GM19324 (cell line): Measurements from ENCODE around the gene TJP3.

Experiments used
- ATAC-seq: cut with Tn5 transposase; IDR thresholded peaks from one replicate; pipeline ENCODE4 v1.9.1; 2021; ENCODE audit warnings: mild to moderate bottlenecking, moderate library complexity; ENCODE audit not compliant: unreplicated experiment, low FRiP score

The TJP3 gene

DNA sequence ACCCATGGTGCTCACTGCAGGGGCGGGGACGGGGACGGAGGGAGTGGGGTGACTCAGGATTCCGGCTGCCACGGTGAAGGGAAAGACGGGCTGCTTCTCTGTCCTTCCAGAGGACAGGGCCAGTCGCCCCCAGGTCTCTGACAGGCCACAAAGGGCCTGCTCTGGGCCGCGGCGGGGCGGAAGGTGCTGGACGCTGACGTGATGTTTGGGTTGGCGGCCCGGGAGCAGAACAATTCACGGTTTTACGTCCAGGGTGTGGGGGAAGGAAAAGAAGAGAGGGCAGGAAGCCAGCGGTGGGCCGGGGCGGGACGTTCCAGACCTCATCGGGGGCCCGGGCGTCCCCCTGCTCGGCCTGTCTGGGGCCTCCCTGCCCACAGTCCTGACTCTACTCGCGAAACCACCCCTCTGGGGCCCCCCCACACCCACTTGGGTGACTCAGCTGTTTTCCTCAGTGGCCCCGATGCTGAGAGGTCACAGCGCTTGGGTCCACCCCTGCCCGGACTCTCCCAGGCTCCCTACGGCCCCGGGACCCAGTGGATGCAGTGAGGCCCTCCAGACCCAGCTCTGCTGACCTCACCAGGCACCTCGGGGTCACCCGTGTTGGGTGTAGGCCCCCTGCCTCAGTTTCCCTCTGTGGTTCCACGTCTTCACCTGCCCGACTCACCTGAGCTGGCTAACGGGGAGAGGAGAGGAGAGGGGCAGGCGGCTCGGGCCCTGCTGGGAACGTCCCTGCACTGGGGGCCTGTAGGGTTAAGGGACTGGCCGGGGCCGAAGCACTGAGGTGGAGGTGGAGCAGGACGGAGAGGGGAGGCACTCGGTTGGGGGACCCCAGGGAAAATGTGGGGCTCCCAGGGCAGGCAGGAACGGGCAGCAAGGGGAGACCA is 37.1 kb upstream of the TJP3 start:
- no peak for ATAC-seq

DNA sequence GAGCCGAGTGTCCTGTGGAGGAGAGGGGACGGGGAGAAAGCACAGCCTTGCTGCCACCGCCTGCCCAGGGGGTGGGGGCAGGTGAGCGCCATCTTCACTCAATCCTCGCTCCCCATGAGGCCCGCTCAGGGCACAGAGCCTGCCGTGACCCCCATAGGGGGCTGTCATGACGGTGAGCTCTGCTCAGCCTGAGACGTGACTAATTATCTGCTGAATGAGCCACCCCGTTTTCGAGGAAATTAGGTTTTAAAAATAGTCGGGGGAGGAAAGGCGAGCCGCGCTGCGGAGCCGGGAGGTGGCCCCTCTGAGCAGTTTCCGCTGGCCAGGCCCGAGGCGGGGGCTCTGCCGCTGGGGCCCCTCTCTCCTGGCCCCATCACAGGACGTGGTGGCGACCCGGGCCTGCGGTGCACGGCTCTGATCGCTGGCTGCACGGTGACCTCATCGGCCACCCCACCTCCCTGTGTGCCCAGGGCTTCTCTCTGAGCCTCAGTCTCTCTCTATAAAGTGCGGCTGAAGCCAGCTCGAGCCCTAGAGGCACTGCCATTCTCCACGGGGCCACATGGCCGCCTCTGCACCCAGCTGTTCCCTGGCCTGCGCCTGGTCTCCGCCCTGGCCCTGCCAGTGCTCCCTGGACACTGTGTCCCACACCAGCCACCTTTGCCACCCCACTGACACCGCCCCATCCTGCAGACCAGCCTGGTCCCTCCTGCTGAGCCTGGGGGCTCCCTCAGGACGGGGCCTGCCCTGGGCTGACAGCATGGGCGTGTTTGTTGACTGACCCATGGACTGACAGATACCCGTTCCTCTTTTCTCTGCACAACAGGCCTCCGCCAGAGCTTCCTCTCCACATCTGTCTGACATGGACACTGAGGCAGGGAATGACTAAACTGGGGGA is 36.3 kb upstream of the TJP3 start:
- ATAC-seq: no peak

DNA sequence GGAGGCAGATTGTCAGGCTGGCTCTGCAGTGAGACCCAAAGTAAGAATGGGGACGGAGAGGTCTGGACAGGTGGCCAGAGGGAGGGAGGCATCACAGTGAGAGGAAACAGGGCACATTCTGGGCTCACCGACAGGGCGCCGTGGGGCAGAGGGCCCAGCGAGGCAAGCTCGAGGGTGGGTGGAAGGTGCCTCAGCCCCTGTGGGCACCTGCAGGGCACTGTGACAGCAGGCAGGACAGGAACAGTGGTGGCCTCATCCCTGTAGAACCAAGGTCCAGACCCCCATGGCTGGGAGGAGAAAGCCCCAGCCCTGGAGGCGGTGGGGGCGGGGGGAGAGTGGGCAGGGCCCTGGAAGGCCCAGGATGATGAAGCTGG is 35.6 kb upstream of the TJP3 start:
- no peak for ATAC-seq

DNA sequence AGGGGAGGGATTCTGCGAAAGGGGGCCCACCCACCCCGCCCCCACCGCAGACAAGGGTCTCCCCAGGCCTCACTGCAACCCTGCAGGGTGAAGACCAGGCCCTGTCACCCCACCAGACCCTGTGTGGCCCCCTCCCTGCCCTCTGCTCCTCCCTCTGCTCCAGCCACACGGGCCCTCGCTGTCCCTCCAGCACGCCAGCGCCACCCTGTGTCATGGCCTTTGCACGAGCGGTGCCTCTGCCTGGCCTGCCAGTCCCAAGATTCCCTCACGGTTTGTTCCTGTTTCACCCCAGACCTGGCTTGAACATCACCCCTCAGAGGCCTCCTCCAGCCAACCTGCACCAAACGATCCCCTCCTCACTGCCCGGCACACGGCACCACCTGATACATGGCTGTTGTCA is 35.2 kb upstream of the TJP3 start:
- no peak for ATAC-seq

- no peak for ATAC-seq
Observed at GRCh38 chr19:3673506-3674439, 34.4 kb upstream of the TJP3 start.

DNA sequence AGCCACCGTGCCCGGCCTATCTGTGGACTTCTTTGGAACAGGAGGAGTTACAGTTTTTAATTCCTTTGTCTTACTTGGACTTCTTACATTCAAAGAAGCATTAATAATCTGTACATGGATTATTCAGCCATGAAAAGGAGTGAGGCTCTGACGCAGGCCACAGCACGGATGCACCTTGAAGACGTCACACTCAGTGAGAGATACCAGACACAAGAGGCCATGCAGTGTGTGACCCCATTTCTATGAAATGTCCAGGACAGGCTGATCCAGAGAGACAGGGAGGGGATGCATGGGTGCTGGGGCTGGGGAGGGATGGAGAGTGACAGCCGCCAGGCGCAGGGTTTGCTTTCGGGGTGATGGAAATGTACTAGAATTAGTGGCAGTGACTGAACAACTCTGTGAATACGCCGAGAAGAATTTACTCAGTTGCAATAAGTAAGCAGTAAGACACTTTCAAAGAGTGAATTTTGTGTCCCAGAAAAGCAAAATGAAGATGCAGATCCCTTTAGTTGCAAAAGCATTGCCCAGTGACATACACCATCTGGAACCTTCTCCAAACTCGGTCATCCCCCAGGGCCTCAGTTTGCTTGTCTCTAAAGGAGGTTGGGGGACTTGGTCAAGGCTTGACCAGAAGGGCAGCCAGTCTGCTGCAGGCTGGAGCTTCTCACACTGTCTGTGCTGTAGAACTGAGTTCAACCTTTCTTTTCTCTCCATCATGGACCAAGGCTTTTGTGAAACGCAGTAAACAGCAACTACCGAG is 33.2 kb upstream of the TJP3 start:
- no peak for ATAC-seq

GRCh38 chr19:3678188-3678587 is 30.0 kb upstream of the TJP3 start:
- no peak for ATAC-seq

GRCh38 chr19:3679138-3679537 is 29.0 kb upstream of the TJP3 start:
- no peak for ATAC-seq

DNA sequence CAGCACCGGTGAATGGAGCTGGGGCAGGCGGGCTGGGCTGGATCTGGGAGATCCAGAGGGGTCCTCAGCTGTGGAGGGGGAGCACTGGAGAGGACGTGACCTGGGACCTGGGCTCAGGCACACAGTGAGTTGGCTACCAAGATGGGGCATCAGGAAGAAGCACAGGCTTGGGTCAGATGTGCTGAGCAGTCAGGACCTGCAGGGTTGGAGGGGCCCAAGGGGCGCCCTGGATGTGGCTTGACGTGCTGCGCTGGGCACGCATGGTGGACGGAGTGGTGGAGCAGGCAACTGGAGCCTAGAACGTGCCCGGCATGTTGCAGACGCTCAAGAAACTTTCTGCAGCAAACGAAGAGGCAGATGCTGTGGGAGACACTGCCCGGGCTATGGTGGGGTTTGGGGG is 28.6 kb upstream of the TJP3 start:
- no peak for ATAC-seq

DNA sequence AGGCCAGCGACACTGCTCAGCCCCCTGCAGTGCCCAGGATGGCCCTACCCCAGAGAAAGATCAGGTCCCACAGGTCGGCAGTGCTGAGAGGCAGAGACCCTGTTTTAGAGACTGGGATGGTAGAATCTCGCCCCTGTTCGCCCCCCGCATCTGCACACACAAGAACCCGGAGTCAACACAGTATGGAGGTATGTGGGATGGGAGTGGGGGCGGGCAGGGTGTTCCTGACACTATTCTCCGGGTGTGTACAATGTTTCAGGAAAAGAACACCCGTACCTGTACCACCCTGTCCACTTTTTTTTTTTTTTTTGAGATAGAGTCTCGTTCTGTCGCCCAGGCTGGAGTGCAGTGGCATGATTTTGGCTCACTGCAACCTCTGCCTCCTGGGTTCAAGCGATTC is 27.2 kb upstream of the TJP3 start:
- ATAC-seq: no peak

DNA sequence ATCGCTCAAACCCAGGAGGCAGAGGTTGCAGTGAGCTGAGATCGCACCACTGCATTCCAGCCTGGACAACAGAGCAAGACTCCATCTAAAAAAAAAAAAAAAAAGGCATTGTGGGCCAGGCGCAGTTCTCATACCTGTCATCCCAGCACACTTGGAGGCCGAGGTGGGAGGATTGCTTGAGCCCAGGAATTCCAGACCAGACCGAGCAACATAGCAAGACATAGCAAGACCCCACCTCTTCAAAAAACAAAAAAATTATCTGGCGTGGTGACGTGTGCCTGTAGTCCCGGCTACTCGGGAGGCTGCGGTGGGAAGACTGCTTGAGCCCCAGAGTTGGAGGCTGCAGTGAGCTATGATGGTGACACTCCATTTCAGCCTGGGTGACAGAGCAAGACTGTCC is 25.9 kb upstream of the TJP3 start:
- no peak for ATAC-seq

GRCh38 chr19:3682741-3683404 is 25.3 kb upstream of the TJP3 start:
- no peak for ATAC-seq

GRCh38 chr19:3683405-3684053 is 24.7 kb upstream of the TJP3 start:
- ATAC-seq: no peak

DNA sequence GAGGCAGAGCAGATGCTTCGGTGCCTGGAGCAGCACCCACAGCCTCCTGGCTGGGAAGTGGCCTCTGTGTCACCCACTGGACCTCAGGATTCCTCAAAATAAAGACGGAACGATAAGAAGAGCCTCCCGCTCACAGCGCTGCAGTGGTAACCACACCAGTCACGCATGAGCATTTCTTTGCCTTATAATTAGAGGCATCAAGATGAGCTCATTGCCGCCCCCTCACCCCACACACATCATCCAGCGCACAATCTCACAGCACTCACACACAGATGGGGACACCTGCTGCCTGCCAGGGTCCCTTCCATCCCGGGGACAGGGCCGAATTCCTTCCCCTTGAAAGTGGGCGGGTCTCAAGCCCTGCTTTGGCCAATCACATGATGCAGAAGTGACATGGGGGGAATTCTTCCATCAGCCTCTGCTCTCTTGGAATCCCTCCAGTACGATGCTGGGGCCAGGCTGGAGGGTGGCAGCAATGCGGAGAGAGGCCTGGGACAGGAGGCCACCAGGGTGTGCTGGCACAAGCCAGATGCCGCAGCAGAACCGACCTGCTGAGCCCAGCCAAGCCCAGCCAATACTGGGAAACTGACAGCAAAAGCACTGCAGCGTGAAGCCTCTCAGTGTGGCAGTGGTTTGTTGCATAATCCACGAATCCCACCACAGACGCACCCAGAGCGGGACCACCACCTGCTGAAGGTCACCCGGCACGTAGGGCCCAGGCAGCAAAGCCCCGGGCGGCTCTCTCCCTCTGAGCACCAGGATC is 23.9 kb upstream of the TJP3 start:
- ATAC-seq: no peak

GRCh38 chr19:3684817-3685410 is 23.3 kb upstream of the TJP3 start:
- no peak for ATAC-seq

GRCh38 chr19:3687393-3687773 is 20.8 kb upstream of the TJP3 start:
- no peak for ATAC-seq

GRCh38 chr19:3687774-3688706 is 20.1 kb upstream of the TJP3 start:
- ATAC-seq: no peak
